Peyer's patch (tissue), 4 donors: ENCODE results near the gene BTBD18. TPM values are rescaled to one million over a fixed set of nuclear protein-coding genes. Genes with fewer than 3 reads are reported as not detected.

Source experiments
- DNase-seq, 3 donors: peaks; one replicate each; pipeline ENCODE4 v3.0.0-alpha.2; 2017 to 2019
- H3K27ac ChIP-seq, 4 donors: fragments of 200-600 bp; sonication (generic); one replicate each; pipeline ENCODE4 v1.5.1; 2016 to 2019
- H3K27me3 ChIP-seq, 2 donors: fragments of 200-600 bp; sonication (generic); one replicate each; pipeline ENCODE4 v1.5.1; 2019
- H3K36me3 ChIP-seq, 3 donors: fragments of 200-600 bp; sonication (generic); one replicate each; pipeline ENCODE4 v1.5.1; 2016 to 2019
- H3K4me1 ChIP-seq, 4 donors: fragments of 200-600 bp; sonication (generic); one replicate each; pipeline ENCODE4 v1.5.1; 2016 to 2019
- H3K4me3 ChIP-seq, 4 donors: fragments of 200-600 bp; sonication (generic); 1 replicate in 3 of 4; 2 replicates in 1 of 4; pipeline ENCODE4 v1.5.1; 2016 to 2019; ENCODE audit warnings: mild to moderate bottlenecking in 1 of 4
- H3K9me3 ChIP-seq, 4 donors: fragments of 200-600 bp; sonication (generic); one replicate each; pipeline ENCODE4 v1.5.1; 2016 to 2019; ENCODE audit warnings: mild to moderate bottlenecking in 1 of 4
- POLR2A ChIP-seq, 2 donors: fragments of 450-650 bp; IDR thresholded peaks; one replicate each; pipeline ENCODE4 v1.5.1; 2017; ENCODE audit warnings: antibody characterized with exemption in 2 of 2, mild to moderate bottlenecking in 2 of 2, moderate library complexity in 2 of 2
- total RNA-seq, 4 donors: library from RNA; depleted of rRNA; stranded (reverse); fragments of >200 nt; gene quantifications; one replicate each; pipeline ENCODE4 v1.1.0, GENCODE V29; 2016
- TF ChIP-seq, protein P1 (sequence below), 6 experiments: fragments of 450-650 bp in 4 of 6; fragments of 200-600 bp in 2 of 6; sonication (generic) in 1 of 6; IDR thresholded peaks; one replicate each; pipeline ENCODE4 v1.5.1; 2017 to 2019; ENCODE audit warnings: antibody characterized with exemption in 6 of 6, mild to moderate bottlenecking in 3 of 6, moderate library complexity in 1 of 6

Gene BTBD18
- total RNA-seq, 4 donors from 2014 or later, result not detected

DNA sequence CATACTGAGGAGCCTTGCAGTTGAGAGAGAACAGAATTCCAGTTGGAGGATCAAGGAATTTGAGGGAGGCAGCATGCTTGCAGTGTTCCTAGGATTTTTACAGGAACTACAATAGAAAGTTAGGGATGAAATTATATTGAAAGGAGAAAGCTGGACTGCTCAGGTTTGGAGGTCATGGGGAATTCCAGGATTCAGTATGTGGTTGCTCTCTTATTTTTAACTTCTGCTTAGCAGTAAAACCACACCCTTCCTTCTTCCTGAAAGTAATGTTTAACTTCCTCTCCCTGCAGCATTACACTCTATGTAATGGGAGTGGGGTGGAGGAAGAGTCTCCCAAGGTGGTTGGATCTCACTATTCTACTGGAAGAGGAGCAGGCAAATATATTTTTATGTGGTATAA lies 41.3 kb upstream of the BTBD18 start:
- Histone ChIP-seq H3K4me3 (peak overlapping the region in 2 of 4 donors; percentile 12 to 18), H3K27ac (peak overlapping the region; percentile 74 to 88 (median 77)), H3K4me1 (peaks cover 8 to 58% (median 24%) of the 10 kb centered on the region in 4 donors), H3K9me3 (no peaks in the 10 kb centered on the region), H3K36me3 (peaks cover 0 to 36% (median 0%) of the 10 kb centered on the region in 3 donors), H3K27me3 (no peaks in the 10 kb centered on the region)
- DNase-seq, result no peak
- peak in 1 of 2 donors; percentile 26 for TF ChIP-seq POLR2A (IDR thresholded peaks at IDR 0.05)
- TF ChIP-seq, protein P1, sequence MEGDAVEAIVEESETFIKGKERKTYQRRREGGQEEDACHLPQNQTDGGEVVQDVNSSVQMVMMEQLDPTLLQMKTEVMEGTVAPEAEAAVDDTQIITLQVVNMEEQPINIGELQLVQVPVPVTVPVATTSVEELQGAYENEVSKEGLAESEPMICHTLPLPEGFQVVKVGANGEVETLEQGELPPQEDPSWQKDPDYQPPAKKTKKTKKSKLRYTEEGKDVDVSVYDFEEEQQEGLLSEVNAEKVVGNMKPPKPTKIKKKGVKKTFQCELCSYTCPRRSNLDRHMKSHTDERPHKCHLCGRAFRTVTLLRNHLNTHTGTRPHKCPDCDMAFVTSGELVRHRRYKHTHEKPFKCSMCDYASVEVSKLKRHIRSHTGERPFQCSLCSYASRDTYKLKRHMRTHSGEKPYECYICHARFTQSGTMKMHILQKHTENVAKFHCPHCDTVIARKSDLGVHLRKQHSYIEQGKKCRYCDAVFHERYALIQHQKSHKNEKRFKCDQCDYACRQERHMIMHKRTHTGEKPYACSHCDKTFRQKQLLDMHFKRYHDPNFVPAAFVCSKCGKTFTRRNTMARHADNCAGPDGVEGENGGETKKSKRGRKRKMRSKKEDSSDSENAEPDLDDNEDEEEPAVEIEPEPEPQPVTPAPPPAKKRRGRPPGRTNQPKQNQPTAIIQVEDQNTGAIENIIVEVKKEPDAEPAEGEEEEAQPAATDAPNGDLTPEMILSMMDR (IDR thresholded peaks at IDR 0.05), result no peak

- no peaks in the 10 kb centered on the region for H3K27me3 ChIP-seq
- peak; percentile 68 to 94 (median 93) for DNase-seq
- H3K36me3 ChIP-seq, result peaks cover 0 to 31% (median 0%) of the 10 kb centered on the region in 3 donors
- peaks cover 8 to 66% (median 25%) of the 10 kb centered on the region in 4 donors for H3K4me1 ChIP-seq
- H3K4me3 ChIP-seq, result peak overlapping the region in 3 of 4 donors; percentile 3 to 18 (median 13)
- H3K9me3 ChIP-seq, result no peaks in the 10 kb centered on the region
- TF ChIP-seq, protein P1 (IDR thresholded peaks at IDR 0.05), result no peak
- TF ChIP-seq POLR2A (IDR thresholded peaks at IDR 0.05), result peak in 1 of 2 donors; percentile 27
- H3K27ac ChIP-seq, result peak overlapping the region; percentile 74 to 88 (median 77)
These were observed 40.5 kb upstream of the BTBD18 start for GRCh38 chr11:57792060-57792541.

- no peak overlapping the region for H3K4me3 ChIP-seq
- peaks cover 8 to 72% (median 26%) of the 10 kb centered on the region in 4 donors for H3K4me1 ChIP-seq
These were observed 39.9 kb upstream of the BTBD18 start for GRCh38 chr11:57791321-57792059.

DNA sequence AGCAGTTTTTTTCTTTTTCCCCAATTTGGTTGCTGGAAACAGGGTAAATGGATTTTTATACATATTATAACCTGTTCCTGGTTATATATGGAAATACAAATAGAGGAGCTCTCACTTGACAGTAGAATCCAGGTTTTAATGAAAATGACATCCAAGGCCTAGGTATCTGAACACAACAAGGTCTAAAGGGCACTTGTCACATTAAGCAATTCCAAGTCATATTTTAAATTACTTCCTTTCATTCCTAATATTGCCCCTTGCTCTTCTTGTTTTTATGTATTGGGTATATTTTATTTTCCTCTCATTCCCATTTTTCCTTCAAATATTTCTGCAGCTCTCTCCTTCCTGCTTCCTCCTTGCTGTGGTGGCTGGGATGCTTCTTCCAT lies 37.1 kb upstream of the BTBD18 start:
- H3K27me3 ChIP-seq, result no peaks in the 10 kb centered on the region

More at GRCh38 chr11:57791321-57792059, 39.9 kb upstream of the BTBD18 start:
- Histone ChIP-seq H3K27me3 (no peaks in the 10 kb centered on the region), H3K27ac (peak overlapping the region; percentile 74 to 88 (median 77)), H3K9me3 (no peaks in the 10 kb centered on the region), H3K36me3 (peaks cover 0 to 25% (median 0%) of the 10 kb centered on the region in 3 donors)
- TF ChIP-seq, protein P1 (IDR thresholded peaks at IDR 0.05), result no peak
- TF ChIP-seq POLR2A (IDR thresholded peaks at IDR 0.05), result no peak
- no peak for DNase-seq

GRCh38 chr11:57787920-57788702 lies 36.5 kb upstream of the BTBD18 start:
- Histone ChIP-seq H3K27ac (peak overlapping the region in 3 of 4 donors; percentile 24 to 79 (median 74)), H3K4me1 (peaks cover 3 to 93% (median 31%) of the 10 kb centered on the region in 4 donors), H3K27me3 (no peaks in the 10 kb centered on the region), H3K4me3 (peak overlapping the region in 1 of 4 donors; percentile 6), H3K36me3 (no peaks in the 10 kb centered on the region), H3K9me3 (no peaks in the 10 kb centered on the region)
- no peak for DNase-seq
- no peak for TF ChIP-seq POLR2A (IDR thresholded peaks at IDR 0.05)
- TF ChIP-seq, protein P1 (IDR thresholded peaks at IDR 0.05), result no peak

More for the DNA sequence above, 37.1 kb upstream of the BTBD18 start:
- DNase-seq, result no peak
- H3K4me3 ChIP-seq, result peak overlapping the region in 1 of 4 donors; percentile 6
- H3K27ac ChIP-seq, result peak overlapping the region in 3 of 4 donors; percentile 20 to 79 (median 74)
- H3K36me3 ChIP-seq, result no peaks in the 10 kb centered on the region
- no peak for TF ChIP-seq POLR2A (IDR thresholded peaks at IDR 0.05)
- TF ChIP-seq, protein P1 (IDR thresholded peaks at IDR 0.05), result no peak
- H3K4me1 ChIP-seq, result peaks cover 8 to 93% (median 33%) of the 10 kb centered on the region in 4 donors
- no peaks in the 10 kb centered on the region for H3K9me3 ChIP-seq
